Mucosa of descending colon (tissue), 3 donors: ENCODE results near the gene MYBL2. TPM values are rescaled to one million over a fixed set of nuclear protein-coding genes. Genes with fewer than 3 reads are reported as not detected.
"Not testable (repeated sequence)": the region's sequence is repeated elsewhere in the genome, so short reads cannot be mapped to it uniquely, and the experiment has no call there.

Source experiments
- ATAC-seq: fragments of 200-7000 bp; cut with Tn5 transposase; one replicate; pipeline ENCODE4 v1.9.1; 2020; ENCODE audit warnings: mild to moderate bottlenecking, moderate library complexity
- DNase-seq, 3 donors: peaks; one replicate each; pipeline ENCODE4 v3.0.0-alpha.2; 2020
- H3K36me3 ChIP-seq: fragments of 200-600 bp; one replicate; pipeline ENCODE4 v1.8.0; 2021; ENCODE audit warnings: low read depth, mild to moderate bottlenecking
- H3K4me1 ChIP-seq: fragments of 200-600 bp; one replicate; pipeline ENCODE4 v1.8.0; 2021; ENCODE audit warnings: low read depth, mild to moderate bottlenecking
- H3K4me3 ChIP-seq: fragments of 200-600 bp; one replicate; pipeline ENCODE4 v1.8.0; 2021; ENCODE audit warnings: mild to moderate bottlenecking
- H3K9me3 ChIP-seq: fragments of 200-600 bp; one replicate; pipeline ENCODE4 v1.8.0; 2021; ENCODE audit warnings: mild to moderate bottlenecking
- CTCF ChIP-seq: fragments of 200-600 bp; IDR thresholded peaks from one replicate; pipeline ENCODE4 v1.8.0; 2022; ENCODE audit warnings: antibody characterized with exemption, mild to moderate bottlenecking
- intact Hi-C, 2 donors: fragments of 100-400 bp; cut with DNase I in 1 of 2; cut with micrococcal nuclease in 1 of 2; formaldehyde crosslinking; loops; one replicate each; pipeline versions ENCODE4 v1.11.0 to v1.11.1; 2022; cut with DNase I, micrococcal nuclease
- total RNA-seq, 3 donors: library from RNA; stranded (reverse); fragmentation: NEBNext Ultra II Directional in 2 of 3; extraction: Animal tissue kit (Norgen Biotek cat#: 25700) in 2 of 3; gene quantifications; one replicate each; pipeline versions ENCODE4 v1.2.1 to v1.2.4, GENCODE V29; 2021 to 2023
- donor health status: DM: no; HTN: no; CAD: no; lungs with moderate emphysema.
- donor health status: DM: no; HTN: no; CAD: no.
- donor health status: DM: no; HTN: yes; CAD: no.

MYBL2 gene
- total RNA-seq, 3 donors from 2014 or later, result 1.9 to 19.5 (median 5.1) TPM

GRCh38 chr20:43653966-43654365 lies 12.9 kb upstream of the MYBL2 start:
- Histone ChIP-seq H3K9me3 (no peaks in the 10 kb centered on the region), H3K4me3 (no peak overlapping the region), H3K4me1 (peaks cover 4% of the 10 kb centered on the region), H3K36me3 (no peaks in the 10 kb centered on the region)
- ATAC-seq, result peak; percentile 44
- intact Hi-C loops, result no loop called here
- DNase-seq, result peak in 1 of 3 donors; percentile 31
- TF ChIP-seq CTCF, result no peak

GRCh38 chr20:43655176-43655575 lies 11.7 kb upstream of the MYBL2 start:
- DNase-seq, H3K4me1 ChIP-seq, H3K9me3 ChIP-seq, intact Hi-C loops, H3K36me3 ChIP-seq, H3K4me3 ChIP-seq, ATAC-seq: not testable (repeated sequence)

- Histone ChIP-seq H3K4me1 (peaks cover 4% of the 10 kb centered on the region), H3K4me3 (no peak overlapping the region), H3K36me3 (no peaks in the 10 kb centered on the region), H3K9me3 (no peaks in the 10 kb centered on the region)
- TF ChIP-seq CTCF, result no peak
- intact Hi-C loops, result no loop called here
- DNase-seq (no peak), ATAC-seq (no peak)
Observed at GRCh38 chr20:43655937-43656336, 11.0 kb upstream of the MYBL2 start.

- H3K4me1 ChIP-seq, result peaks cover 4% of the 10 kb centered on the region
- no peak overlapping the region for H3K4me3 ChIP-seq
- intact Hi-C loops, result no loop called here
- DNase-seq (no peak), ATAC-seq (peak; percentile 16)
- no peaks in the 10 kb centered on the region for H3K36me3 ChIP-seq
- no peaks in the 10 kb centered on the region for H3K9me3 ChIP-seq
- no peak for TF ChIP-seq CTCF
Observed at GRCh38 chr20:43658069-43658722, 8.7 kb upstream of the MYBL2 start.

GRCh38 chr20:43658723-43659419 lies 8.0 kb upstream of the MYBL2 start:
- Histone ChIP-seq H3K36me3 (no peaks in the 10 kb centered on the region), H3K4me1 (peaks cover 8% of the 10 kb centered on the region), H3K9me3 (no peaks in the 10 kb centered on the region), H3K4me3 (no peak overlapping the region)
- DNase-seq (no peak), ATAC-seq (no peak)
- intact Hi-C loops, result no loop called here
- TF ChIP-seq CTCF, result no peak

- H3K9me3 ChIP-seq, result no peaks in the 10 kb centered on the region
- peak; percentile 59 for ATAC-seq
- peaks cover 16% of the 10 kb centered on the region for H3K4me1 ChIP-seq
- no peak overlapping the region for H3K4me3 ChIP-seq
- DNase-seq, result peak in 2 of 3 donors; percentile 24 to 59
- no peaks in the 10 kb centered on the region for H3K36me3 ChIP-seq
- intact Hi-C loops, result no loop called here
- no peak for TF ChIP-seq CTCF
Observed at GRCh38 chr20:43662943-43663655, 3.8 kb upstream of the MYBL2 start.
